ENCODE data around the gene SLC5A11.

DNA sequence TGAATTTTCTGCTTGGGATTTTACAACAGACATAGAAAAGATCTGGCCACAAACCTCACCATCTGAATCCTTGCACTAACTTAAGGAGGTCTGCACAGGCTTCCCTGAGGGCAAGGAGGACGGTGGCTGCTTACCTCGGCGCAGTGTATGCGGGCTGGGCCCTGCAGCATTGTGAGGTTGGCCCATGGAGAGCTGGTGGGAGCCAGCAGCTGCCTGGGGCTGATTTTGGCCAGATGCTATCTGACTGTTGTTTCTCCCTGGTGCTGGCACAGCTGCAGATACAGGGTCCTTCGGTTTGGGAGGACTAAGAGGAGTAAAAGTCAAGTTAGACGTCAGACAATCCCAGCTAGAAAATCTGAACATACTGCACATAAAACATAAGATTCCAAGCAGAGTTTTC is 89.6 kb downstream of the SLC5A11 start:
- TF ChIP-seq, protein P1, sequence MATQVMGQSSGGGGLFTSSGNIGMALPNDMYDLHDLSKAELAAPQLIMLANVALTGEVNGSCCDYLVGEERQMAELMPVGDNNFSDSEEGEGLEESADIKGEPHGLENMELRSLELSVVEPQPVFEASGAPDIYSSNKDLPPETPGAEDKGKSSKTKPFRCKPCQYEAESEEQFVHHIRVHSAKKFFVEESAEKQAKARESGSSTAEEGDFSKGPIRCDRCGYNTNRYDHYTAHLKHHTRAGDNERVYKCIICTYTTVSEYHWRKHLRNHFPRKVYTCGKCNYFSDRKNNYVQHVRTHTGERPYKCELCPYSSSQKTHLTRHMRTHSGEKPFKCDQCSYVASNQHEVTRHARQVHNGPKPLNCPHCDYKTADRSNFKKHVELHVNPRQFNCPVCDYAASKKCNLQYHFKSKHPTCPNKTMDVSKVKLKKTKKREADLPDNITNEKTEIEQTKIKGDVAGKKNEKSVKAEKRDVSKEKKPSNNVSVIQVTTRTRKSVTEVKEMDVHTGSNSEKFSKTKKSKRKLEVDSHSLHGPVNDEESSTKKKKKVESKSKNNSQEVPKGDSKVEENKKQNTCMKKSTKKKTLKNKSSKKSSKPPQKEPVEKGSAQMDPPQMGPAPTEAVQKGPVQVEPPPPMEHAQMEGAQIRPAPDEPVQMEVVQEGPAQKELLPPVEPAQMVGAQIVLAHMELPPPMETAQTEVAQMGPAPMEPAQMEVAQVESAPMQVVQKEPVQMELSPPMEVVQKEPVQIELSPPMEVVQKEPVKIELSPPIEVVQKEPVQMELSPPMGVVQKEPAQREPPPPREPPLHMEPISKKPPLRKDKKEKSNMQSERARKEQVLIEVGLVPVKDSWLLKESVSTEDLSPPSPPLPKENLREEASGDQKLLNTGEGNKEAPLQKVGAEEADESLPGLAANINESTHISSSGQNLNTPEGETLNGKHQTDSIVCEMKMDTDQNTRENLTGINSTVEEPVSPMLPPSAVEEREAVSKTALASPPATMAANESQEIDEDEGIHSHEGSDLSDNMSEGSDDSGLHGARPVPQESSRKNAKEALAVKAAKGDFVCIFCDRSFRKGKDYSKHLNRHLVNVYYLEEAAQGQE (IDR thresholded peaks at IDR 0.05; ENCODE audit: insufficient read depth in 1 of 2, low read depth in 2 of 2, low read length in 2 of 2), result no peak
- TF ChIP-seq POLR2AphosphoS5 (IDR thresholded peaks at IDR 0.05; ENCODE audit: low read depth, low read length) (no peak), TAF1 (IDR thresholded peaks at IDR 0.05; ENCODE audit: borderline replicate concordance, insufficient read depth, low read length) (no peak), SIN3A (IDR thresholded peaks at IDR 0.05; ENCODE audit: borderline replicate concordance, insufficient read depth, low read length) (no peak), FOXP2 (optimal IDR thresholded peaks at IDR 0.05; ENCODE audit: borderline replicate concordance, extremely low read depth, extremely low read length, insufficient read depth) (no peak)

Measured in PFSK-1 (cell line).